ENCODE data around the gene ISM1.
"Not testable (repeated sequence)": the region's sequence is repeated elsewhere in the genome, so short reads cannot be mapped to it uniquely, and the experiment has no call there.

ISM1 gene

DNA sequence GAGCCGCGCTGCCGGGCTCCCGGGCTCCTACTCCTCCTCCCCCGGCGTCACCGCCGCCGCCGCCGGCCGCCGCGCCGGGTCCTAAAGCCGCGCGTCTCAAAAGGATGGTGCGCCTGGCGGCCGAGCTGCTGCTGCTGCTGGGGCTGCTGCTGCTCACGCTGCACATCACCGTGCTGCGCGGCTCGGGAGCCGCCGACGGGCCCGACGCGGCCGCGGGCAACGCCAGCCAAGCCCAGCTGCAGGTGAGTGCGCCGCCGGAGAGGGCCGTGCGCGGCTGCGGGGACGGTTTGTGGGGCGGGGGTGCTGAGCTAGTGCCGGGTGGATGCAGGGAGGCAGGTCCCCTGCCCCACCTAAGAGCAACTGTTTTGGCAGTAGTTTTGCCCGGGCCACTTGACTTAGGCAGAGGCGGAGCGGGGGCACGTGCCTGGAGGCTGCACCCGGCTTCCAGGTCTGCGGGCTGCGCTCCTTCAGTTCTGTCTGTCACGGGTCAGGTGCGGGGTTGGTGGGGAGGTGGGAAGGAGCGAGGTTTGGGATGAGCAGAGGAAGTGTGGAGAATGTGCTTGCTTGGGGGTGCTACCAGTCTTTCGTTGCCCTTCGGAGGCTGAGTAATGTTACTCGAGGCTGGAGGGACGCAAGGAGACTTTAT, 722 bp downstream of the ISM1 start:
- DNase-seq (ENCODE audit: low read depth), result no peak

- DNase-seq (ENCODE audit: low read depth), result no peak
These were observed 1.2 kb downstream of the ISM1 start for GRCh38 chr20:13222319-13222716.

- no peak for DNase-seq (ENCODE audit: low read depth)
These were observed 2.9 kb downstream of the ISM1 start for GRCh38 chr20:13223736-13224520.

DNA sequence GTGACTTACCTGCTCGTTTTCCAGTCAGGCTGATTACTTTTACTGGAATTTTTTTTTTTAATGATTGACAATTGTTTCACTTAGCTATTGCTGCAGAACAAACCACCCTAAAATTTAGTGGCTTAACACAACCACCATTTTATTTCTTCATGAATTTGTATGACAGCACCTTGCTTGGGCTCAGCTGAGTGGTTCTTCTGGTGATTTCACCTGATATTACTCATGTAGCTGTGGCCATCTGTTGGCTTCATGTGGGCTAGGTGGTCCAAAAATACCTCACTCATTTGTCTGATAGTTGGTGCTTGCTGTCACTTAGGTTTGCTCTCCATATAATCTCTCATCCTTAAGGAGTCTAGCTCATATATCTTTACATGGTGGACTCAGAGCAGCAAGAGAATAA, 5.3 kb downstream of the ISM1 start:
- DNase-seq (ENCODE audit: low read depth), result no peak

- DNase-seq (ENCODE audit: low read depth), result no peak
These were observed 7.7 kb downstream of the ISM1 start for GRCh38 chr20:13228771-13229170.

DNA sequence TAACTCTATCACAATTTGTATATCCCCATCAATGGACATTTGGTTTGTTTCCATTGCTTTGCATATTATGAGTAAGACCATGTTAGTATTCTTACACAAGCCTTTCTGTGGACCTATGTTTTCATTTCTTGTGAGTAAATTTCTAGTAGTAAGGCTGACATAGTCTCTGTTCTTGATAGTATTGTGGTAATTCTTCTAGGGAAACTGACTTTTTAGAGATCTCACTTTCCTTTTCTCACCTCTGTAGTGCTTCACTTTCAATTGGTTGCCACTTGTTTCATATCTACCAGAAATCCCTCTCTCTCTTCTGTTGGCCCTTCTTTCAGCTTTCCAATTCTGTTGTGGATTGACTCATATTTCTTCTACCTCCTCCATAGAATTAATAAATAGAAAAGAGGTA, 8.5 kb downstream of the ISM1 start:
- DNase-seq (ENCODE audit: low read depth), result no peak

GRCh38 chr20:13231031-13231752, 10.1 kb downstream of the ISM1 start:
- DNase-seq (ENCODE audit: low read depth), result no peak

DNA sequence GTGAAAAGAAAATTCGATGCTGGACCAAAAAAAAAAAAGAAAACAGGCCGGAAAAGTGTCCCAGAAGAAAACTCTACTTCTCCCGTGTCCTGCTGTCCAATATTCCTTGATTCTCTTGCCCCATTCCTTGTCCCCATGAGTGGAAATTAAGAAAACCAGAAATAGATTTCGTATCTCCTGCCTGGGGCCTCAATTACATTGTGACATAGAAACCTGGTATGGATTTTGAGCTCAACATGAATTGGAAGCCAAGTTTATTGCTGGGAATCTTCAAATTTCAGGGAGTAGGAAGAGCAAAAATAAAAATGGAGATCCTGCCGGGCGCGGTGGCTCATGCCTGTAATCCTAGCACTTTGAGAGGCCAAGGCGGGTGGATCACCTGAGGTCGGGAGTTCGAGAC, 11.9 kb downstream of the ISM1 start:
- no peak for DNase-seq (ENCODE audit: low read depth)

DNA sequence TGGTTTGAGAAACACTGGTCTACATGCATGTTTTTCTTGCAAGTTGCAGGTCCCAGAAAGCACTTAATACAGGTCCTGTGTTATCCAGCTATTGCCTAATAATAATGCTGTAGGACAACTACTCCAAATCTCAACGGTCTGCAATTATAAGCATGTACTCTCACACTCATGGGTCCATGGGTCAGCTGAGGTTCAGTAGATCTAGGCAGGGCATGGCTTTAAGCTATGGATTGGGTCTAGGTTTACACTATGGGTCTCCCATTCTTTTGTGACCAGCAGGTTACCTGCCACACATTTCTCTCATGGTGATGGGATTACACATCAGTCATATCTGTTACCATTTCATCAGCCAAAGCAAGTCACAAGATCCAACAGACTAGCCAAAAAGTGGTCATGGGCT, 13.9 kb downstream of the ISM1 start:
- no peak for DNase-seq (ENCODE audit: low read depth)

- not testable (repeated sequence) for DNase-seq (ENCODE audit: low read depth)
These were observed 15.3 kb downstream of the ISM1 start for GRCh38 chr20:13236360-13236759.

GRCh38 chr20:13236990-13237720, 16.1 kb downstream of the ISM1 start:
- DNase-seq (ENCODE audit: low read depth), result no peak

DNA sequence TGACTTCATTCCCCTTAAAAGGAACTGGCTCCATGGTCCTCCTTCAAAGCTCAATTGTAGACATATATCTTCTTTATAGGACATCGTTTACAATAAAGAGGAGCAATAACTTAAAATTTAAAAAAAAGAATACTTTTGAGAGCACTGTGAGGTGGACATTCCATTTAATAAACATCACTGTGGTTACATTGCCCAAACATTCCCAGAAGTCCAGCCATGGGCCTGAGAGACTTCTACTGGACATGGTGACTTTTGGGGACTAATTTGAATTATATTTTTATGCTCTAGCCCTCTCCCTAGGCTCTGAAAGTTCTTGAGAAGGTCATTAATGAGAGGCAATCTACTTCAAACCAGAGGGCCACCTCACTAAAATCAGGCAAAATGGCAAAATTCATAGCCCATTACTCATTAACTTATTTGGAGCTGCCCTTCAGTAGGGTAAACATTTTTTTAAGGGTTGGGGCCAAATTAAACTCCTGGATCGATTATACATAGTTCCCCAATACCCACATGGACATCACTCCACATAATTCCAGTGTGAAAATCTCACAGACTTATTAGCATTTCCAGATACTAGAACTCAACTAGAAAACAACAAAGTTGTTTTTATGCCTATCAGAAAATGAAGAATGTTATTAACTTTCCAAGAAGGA, 17.1 kb downstream of the ISM1 start:
- no peak for DNase-seq (ENCODE audit: low read depth)

- no peak for DNase-seq (ENCODE audit: low read depth)
These were observed 22.8 kb downstream of the ISM1 start for GRCh38 chr20:13243826-13244376.

DNA sequence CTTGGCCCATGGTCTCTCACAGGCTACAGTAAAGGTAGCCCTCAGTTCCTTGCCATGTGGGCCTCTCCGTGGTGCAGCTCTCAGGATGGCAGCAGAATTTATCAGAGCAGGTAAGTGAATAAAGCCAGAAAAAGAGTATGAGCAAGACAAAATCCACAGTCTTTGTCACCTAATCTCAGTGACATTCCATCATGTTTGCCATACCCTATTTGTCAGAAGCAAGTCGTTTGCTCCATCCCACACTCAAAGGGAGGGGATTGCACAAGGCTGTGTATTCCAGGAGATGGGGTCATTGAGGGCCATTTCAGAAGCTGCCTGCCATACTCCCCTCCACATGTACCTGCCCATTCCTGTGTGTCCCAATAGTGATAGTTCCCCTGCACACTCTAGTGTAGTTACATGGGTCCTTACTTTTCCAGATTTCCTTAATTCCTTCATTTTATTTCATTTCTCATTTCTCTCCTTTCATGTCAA, 24.2 kb downstream of the ISM1 start:
- no peak for DNase-seq (ENCODE audit: low read depth)

- DNase-seq (ENCODE audit: low read depth), result no peak
These were observed 28.2 kb downstream of the ISM1 start for GRCh38 chr20:13249118-13249797.

GRCh38 chr20:13249798-13250170, 28.7 kb downstream of the ISM1 start:
- DNase-seq (ENCODE audit: low read depth), result no peak

DNA sequence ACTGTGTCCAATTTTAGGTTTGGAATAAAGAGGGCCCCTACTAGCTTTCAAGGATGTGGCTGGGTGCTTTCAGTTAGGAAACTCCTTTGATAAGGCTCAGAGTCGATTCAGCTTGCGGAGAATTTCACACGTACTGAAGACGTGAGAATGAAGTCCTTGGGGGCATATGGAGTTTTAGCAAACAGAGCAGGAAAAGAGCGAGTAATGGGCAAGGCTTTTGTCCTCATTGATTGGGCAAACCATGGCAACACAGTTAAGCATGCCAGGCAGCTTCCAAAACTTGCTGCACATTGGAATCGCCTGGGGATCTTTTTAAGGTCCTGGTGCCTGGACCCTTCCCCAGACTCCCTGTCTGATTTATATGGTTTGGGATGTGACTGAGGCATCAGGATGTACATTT, 29.2 kb downstream of the ISM1 start:
- DNase-seq (ENCODE audit: low read depth), result no peak

- DNase-seq (ENCODE audit: low read depth), result no peak
These were observed 30.2 kb downstream of the ISM1 start for GRCh38 chr20:13251106-13251903.

DNA sequence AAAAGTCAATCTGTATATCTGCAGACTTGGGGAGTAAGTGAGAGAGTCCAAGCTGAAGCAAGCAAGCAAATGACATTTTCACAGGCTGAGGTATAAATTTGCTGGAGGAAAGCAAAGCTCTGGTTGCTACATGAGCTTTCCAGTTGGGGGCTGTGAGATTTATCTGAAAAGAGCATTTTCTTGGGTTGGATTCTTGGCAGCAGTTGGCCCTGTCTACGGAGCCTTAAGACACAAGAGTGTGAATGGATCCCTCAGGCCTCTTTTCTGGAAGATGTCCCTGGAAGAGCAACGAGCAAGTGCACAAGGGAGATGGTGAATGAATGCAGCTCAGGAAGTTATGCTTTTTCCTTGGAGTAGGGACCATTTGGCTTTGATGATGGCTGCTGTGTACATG, 30.8 kb downstream of the ISM1 start:
- DNase-seq (ENCODE audit: low read depth), result no peak

- DNase-seq (ENCODE audit: low read depth), result no peak
These were observed 34.3 kb downstream of the ISM1 start for GRCh38 chr20:13255356-13255755.

Measured in GM04503 (cell line).